HG03378 (cell line): ENCODE data around the gene RCC2.
"Not testable (repeated sequence)": the region's sequence is repeated elsewhere in the genome, so short reads cannot be mapped to it uniquely, and the experiment has no call there.

Experiments
- ATAC-seq: cut with Tn5 transposase; IDR thresholded peaks from one replicate; pipeline ENCODE4 v1.9.1; 2021; ENCODE audit warnings: mild to moderate bottlenecking, moderate library complexity; ENCODE audit not compliant: unreplicated experiment

The RCC2 gene

DNA sequence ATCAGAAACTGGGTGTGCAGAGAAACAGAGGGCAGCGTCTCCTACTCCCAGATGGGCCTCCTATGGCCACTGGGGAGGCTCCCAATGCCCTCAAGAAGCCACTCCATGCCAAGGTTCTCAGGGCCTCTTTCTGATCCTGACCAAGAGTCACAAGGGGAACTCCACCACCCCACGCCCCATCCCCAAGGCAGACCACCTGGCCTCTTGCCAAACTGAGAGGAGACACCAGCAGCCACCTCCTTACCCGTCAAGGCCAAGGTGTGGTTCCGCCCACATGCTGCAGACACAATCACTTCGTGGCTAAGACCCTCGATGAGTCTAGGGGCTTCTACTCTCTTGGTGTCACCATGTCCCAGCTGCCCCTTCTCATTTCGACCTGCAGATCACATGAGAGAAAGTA lies 17.0 kb downstream of the RCC2 start:
- no peak for ATAC-seq

DNA sequence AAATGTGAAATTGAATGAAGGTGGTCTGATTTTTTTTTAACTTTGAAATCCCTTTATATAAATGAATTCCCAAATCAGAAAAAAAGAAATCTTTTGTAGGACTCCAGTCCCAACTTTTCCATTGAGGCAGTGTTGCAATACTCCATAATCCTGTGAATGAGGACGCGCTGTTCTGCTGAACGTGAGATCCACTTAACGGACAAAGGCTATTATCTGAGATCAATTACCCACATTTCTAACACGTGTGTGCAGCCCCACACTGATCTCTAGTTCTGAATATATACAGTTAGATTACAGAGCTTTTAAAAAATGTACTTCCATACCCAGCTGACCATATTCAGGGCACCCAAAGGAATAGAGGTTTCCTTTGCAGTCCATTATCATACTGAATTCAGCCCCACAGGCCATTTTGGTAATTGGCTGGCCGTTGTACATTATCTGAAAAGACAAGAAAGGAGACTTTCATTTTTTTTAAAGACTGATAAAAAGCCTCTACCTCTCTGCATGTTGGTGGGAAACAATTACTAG lies 19.0 kb downstream of the RCC2 start:
- ATAC-seq = no peak

DNA sequence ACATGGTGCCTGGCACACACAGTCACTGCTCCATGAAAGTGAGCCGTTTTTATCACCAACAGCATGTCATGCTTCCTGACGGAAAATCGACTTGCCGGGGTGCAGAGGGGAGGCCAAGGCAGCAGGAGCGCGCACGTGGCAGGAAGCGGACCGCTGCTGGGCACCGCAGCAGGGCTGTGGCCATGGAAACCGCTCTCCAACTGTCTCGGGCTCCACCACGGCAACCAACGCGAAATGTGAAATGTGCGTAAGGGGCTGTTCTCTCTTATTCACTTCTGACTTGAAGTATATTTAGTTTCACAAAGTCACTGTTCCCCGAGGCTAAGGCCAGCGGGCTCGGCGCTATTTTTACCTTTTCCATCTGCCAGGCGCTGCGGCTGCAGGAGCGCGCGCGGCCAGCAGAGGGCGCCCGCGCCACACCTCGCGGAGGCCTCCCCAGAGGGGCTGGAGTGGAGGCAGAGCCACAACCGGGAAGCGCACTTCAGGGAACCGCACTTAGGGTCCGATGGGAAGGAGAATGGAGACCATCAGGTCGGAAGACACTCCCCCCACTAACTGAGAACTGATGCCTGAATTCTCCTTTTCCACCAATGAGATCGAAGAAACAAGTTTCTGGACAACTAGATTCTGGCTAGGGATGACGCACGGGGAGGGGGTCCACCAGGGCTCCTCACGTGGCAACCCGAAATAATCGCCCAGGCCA lies 19.7 kb downstream of the RCC2 start:
- no peak for ATAC-seq

DNA sequence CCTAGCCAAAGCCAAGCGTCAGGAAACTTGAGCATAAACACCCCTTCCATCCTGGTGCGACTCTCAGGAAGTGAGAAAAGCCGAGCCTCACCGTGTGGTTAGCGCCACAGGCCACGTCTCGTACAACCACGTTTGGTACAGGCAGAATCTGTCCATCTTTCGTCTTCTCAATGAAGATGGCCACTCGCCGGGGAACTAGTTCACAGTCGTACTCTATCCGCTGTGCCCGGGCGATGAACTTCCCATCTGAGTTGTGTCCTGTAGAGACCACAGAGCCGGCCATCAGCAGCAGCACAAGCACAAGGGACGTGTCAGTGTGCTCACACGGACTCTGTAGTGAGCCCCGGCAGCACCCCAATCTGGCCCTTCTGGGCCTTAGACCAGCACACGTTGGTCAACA lies 23.1 kb downstream of the RCC2 start:
- ATAC-seq = no peak

GRCh38 chr1:17414022-17414421 lies 25.5 kb downstream of the RCC2 start:
- ATAC-seq = no peak

DNA sequence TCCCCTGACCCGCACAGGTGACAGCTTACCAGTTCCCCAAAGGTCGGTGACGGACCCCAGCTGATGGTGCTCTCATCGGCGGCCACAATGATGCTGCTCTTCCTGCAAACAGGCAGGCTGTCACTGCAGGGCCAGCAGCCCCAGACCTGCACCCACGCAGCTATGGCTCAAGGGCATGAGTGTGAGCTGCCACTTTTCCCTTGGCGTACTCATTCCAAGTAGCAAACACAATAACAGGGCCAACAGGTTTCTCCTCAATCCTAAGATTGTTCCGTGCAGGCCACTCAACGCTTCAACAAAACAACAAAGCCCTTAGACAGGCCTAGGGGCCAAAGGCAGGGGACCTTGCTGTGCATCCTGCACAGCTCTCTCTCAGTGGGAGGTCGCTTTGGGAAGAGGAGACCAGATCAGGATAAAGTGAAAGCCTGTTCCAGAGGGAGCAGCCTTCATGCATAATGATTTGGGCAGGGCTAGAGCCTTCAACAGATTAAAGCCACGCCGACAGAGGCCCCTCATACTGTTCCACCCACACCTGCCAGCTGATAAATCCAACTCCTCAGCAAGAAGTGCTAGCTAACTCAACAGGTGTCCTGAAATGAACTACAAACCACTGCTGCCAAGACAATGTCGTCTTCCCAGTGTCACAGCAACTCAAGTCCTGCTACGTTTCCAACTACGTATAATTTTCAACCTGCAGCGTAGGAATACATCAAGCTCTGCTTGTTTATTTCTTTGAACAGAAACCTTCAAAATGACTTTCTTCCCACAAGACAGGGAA lies 27.2 kb downstream of the RCC2 start:
- no peak for ATAC-seq

DNA sequence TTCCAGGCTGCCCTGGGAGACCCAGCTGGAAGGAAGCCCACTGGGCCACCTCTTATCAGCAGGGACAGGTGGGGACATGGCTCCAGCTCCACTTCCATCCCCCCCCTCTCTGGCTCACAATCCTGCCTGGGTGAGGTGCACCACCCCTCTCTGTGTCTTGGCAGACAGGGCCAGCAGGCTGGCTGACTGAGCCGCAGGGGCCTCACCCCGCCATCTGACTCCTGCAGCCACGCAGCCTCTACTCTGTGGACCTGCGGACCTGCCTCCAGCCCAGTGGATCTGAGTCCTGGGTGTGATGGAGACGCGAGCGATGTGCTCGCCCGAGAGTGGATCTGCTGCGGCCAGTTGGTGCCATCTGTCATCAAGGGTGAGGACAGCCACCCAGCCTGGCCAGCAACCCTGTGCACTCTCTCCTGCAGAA lies 30.1 kb downstream of the RCC2 start:
- no peak for ATAC-seq

DNA sequence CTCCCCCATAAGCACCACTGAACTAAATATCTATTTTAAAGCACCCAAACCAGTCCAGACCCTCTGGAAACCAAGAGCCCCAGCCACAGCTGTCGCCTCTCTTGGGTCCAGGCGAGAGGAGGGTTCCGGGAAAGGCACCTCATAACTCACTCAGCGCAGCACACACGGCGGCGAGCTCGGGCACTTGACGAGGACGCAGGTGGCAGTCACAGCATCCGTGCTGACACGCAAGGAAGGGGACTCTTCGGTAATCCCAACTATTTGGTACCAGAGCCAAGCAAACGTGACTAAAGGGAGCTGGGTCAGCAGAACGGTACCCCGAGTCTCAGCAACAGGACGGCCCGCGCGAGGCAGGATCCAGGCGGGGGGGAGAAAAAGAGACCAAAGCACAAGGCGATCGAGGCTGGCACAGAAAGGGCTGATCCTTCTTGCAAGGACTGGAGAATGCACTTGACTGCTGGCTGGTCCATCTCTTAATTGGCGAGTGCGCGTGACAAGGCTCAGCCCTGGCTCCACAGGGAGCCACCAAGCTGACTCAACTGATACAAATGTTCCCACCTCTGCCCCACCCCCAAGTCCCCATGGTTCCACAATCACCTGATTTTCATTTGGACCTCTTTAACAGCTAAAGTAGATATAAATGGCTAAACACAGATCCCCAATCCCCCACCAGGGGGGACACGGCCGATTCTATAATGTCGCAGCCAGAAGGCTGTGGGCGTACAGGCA lies 31.5 kb downstream of the RCC2 start:
- not testable (repeated sequence) for ATAC-seq

- not testable (repeated sequence) for ATAC-seq
Measured at GRCh38 chr1:17406760-17407475, 32.6 kb downstream of the RCC2 start.

GRCh38 chr1:17405898-17406759 lies 33.3 kb downstream of the RCC2 start:
- ATAC-seq = no peak

DNA sequence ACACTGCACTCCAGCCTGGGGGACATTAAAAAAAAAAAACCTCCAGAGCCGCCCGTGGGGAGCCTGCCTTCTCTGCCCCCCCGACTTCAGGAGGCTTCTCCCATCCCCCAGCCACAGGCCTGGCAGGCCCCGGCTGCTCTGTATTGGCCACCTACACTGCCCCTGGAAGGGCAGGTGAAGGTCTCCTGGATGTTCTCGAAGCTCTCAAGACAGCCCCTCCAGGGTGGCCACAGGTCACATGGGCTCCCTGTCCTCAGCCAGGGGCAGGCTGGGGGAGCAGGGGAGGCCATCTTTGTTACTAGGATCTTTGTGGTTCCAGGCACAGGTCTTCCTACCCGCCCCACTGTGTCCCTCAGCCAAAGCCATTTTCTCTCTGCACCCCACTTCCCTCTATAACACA lies 34.7 kb downstream of the RCC2 start:
- no peak for ATAC-seq

DNA sequence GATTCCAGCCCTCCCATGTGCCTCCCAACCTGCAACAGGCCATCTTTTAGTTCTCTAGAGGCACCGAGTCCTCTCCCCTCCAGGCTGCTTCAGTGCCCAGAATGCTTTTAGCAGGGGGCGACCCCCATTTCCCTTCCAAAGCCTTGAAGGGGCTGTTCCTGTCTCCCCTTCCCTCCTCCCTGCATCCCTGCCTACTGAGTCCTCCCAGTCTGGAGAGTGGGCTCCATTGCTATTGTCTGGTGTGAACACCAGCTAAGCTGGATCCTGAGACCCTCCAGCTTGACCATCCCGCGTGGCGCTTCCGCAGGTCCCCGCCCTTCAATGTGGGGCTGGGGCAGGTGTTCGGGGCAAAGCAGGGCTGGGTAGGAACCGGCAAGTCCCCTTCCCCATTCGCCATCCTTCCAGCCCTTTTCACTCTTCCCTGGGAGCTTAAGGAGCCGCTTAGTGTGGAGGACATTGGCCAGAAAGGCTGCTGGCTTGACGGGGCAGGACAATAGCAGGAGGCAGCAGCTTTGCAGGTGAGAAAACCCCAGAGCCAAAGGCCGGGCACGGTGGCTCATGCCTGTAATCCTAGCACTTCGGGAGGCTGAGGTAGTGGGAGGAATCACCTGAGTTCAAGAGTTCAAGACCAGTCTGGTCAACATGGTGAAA lies 35.3 kb downstream of the RCC2 start:
- no peak for ATAC-seq

DNA sequence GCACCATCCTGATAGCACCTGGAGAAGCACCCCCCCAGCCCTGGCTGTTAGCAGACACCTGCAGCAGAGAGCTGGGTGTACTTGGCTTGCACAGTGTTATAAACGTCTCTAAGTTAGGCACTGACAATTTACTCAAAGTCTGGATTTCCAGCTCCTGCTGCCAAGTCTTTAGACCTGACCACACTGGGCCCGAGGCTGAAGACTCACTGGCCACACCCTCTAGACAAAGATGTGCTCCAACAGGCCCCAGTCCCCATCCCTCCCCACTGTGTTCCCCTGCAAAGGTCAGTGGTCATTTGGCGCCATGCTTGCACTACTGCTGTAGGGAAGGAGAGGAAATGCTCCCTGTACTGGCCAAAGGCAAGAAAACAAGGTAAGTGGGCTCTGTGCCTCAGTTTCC lies 36.4 kb downstream of the RCC2 start:
- no peak for ATAC-seq

DNA sequence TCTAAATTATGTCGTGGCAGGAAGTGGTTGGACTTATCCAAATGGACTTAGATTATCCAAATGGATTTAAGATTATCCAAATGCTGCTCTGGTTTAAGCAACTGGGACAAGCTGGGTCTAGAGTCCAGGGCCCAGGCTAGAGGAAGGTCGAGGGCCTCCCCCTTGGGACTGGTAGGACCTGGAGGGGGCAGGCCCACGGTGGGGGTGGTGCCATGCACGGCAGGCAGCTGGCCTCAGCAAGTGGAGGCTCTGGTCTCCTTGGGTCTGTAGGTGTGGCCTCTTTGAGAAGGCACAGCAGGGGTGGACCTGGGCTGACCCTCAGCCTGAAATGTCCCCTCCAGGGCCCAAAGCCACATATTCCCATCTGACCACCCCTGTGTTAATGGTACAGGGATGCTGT lies 37.6 kb downstream of the RCC2 start:
- ATAC-seq = no peak

GRCh38 chr1:17400725-17401341 lies 38.6 kb downstream of the RCC2 start:
- no peak for ATAC-seq

- no peak for ATAC-seq
Measured at GRCh38 chr1:17397910-17398695, 41.4 kb downstream of the RCC2 start.

DNA sequence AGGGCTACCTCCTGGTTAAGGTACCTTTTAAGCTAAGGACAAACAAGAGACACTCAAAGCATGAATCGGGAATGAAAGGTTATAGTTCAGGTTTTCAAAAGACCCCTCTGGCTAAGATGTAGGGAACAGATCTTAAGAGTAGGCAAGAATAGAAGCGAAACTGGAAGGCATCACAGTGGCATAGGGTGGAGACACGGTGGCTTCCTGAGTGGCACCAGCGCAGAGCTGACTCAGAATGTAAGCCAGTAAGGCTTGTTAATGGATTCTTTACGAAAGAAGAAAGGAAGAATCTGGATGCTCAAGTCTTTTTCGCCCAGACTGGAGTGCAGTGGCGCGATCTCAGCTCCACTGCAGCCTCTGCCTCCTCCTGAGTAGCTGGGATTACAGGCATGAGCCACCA lies 46.2 kb downstream of the RCC2 start:
- no peak for ATAC-seq

- no peak for ATAC-seq
Measured at GRCh38 chr1:17392199-17392740, 47.2 kb downstream of the RCC2 start.
